CD14-positive monocyte (primary cell): Measurements from ENCODE around the gene PHACTR4. TPM values are rescaled to one million over a fixed set of nuclear protein-coding genes. Genes with fewer than 3 reads are reported as not detected.

Experiments
- DNase-seq, 3 donors: peaks; one replicate each; pipeline ENCODE4 v3.0.0-alpha.2; 2011 to 2022
- H2AFZ ChIP-seq: 2 replicates; pipeline ENCODE4 v1.6.0; 2012; ENCODE audit warnings: mild to moderate bottlenecking, low read depth, low read length, inconsistent platforms; ENCODE audit not compliant: insufficient read depth, poor library complexity, severe bottlenecking
- H3K27ac ChIP-seq, 2 donors: 1 replicate in 1 of 2; 2 replicates in 1 of 2; pipeline ENCODE4 v1.5.1; 2012 to 2013; ENCODE audit warnings: low read length in 2 of 2, control low read depth in 1 of 2, inconsistent platforms in 1 of 2, low read depth in 1 of 2, mild to moderate bottlenecking in 1 of 2
- H3K27me3 ChIP-seq, 2 donors: one replicate each; pipeline versions ENCODE4 v1.6.0 to v1.6.1; 2011 to 2013; ENCODE audit warnings: low read length in 2 of 2; ENCODE audit not compliant: control insufficient read depth in 2 of 2, insufficient read depth in 2 of 2
- H3K36me3 ChIP-seq, 2 donors: replicated peaks in 1 of 2; 1 replicate in 1 of 2; 2 replicates in 1 of 2; pipeline versions ENCODE4 v1.5.1 to v1.6.1; 2012 to 2013; ENCODE audit warnings: low read length in 2 of 2, control low read depth in 1 of 2, inconsistent platforms in 1 of 2, mild to moderate bottlenecking in 1 of 2; ENCODE audit not compliant: insufficient read depth in 2 of 2, control insufficient read depth in 1 of 2
- H3K4me1 ChIP-seq, 2 donors: 1 replicate in 1 of 2; 2 replicates in 1 of 2; pipeline versions ENCODE4 v1.5.1 to v1.6.1; 2012 to 2013; ENCODE audit warnings: low read length in 2 of 2, control low read depth in 1 of 2, inconsistent platforms in 1 of 2, mild to moderate bottlenecking in 1 of 2, moderate library complexity in 1 of 2; ENCODE audit not compliant: insufficient read depth in 2 of 2, control insufficient read depth in 1 of 2
- H3K4me2 ChIP-seq: replicated peaks from 2 replicates; pipeline ENCODE3; 2012; ENCODE audit warnings: low read length, moderate library complexity, mild to moderate bottlenecking; ENCODE audit not compliant: poor library complexity, severe bottlenecking; ENCODE audit errors: extremely low read depth
- H3K4me3 ChIP-seq, 3 experiments: fragments of 200-600 bp in 1 of 3; sonication (generic) in 1 of 3; replicated peaks in 1 of 3; 1 replicate in 2 of 3; 2 replicates in 1 of 3; pipeline ENCODE4 v1.5.1; 2011 to 2013; ENCODE audit warnings: low read length in 3 of 3, mild to moderate bottlenecking in 3 of 3, control low read depth in 2 of 3, low read depth in 2 of 3, inconsistent platforms in 1 of 3, moderate library complexity in 1 of 3
- H3K79me2 ChIP-seq: 2 replicates; pipeline ENCODE4 v1.6.0; 2012; ENCODE audit warnings: mild to moderate bottlenecking, control low read depth, inconsistent platforms, low read length, moderate library complexity; ENCODE audit not compliant: insufficient read depth
- H3K9ac ChIP-seq: 2 replicates; pipeline ENCODE4 v1.6.0; 2017; ENCODE audit warnings: low read length, mild to moderate bottlenecking; ENCODE audit not compliant: insufficient read depth, poor library complexity, severe bottlenecking
- H3K9me3 ChIP-seq, 2 donors: replicated peaks in 1 of 2; 1 replicate in 1 of 2; 2 replicates in 1 of 2; pipeline versions ENCODE4 v1.5.1 to v1.6.1; 2012 to 2013; ENCODE audit warnings: low read length in 2 of 2, control low read depth in 1 of 2; ENCODE audit not compliant: control insufficient read depth in 1 of 2, insufficient read depth in 1 of 2
- H4K20me1 ChIP-seq: 2 replicates; pipeline ENCODE4 v1.6.0; 2012; ENCODE audit warnings: mild to moderate bottlenecking, low read length, control low read depth, moderate library complexity; ENCODE audit not compliant: insufficient read depth
- H3K27ac Mint-ChIP-seq, 7 donors: one replicate each; pipeline ENCODE4 v1.8.0; 2020; ENCODE audit warnings: mild to moderate bottlenecking in 7 of 7, mixed read lengths in 7 of 7, moderate library complexity in 6 of 7, inconsistent platforms in 2 of 7
- H3K27me3 Mint-ChIP-seq, 3 donors: one replicate each; pipeline ENCODE4 v1.8.0; 2021 to 2022; ENCODE audit warnings: low read depth in 3 of 3, mild to moderate bottlenecking in 3 of 3, mixed read lengths in 3 of 3, moderate library complexity in 3 of 3, inconsistent platforms in 1 of 3
- H3K36me3 Mint-ChIP-seq, 2 donors: one replicate each; pipeline ENCODE4 v1.8.0; 2020; ENCODE audit warnings: mixed read lengths in 2 of 2, inconsistent platforms in 1 of 2, mild to moderate bottlenecking in 1 of 2
- H3K4me1 Mint-ChIP-seq: one replicate; pipeline ENCODE4 v1.8.0; 2020; ENCODE audit warnings: mild to moderate bottlenecking, mixed read lengths
- H3K4me3 Mint-ChIP-seq, 2 donors: one replicate each; pipeline ENCODE4 v1.8.0; 2020; ENCODE audit warnings: mild to moderate bottlenecking in 2 of 2, mixed read lengths in 2 of 2, moderate library complexity in 1 of 2
- H3K9me3 Mint-ChIP-seq, 7 donors: one replicate each; pipeline ENCODE4 v1.8.0; 2020 to 2022; ENCODE audit warnings: mixed read lengths in 7 of 7, mild to moderate bottlenecking in 6 of 7, moderate library complexity in 6 of 7, inconsistent platforms in 2 of 7
- CTCF ChIP-seq: fragments of 200-600 bp; IDR thresholded peaks from one replicate; pipeline ENCODE4 v1.8.0; 2022; ENCODE audit warnings: antibody characterized with exemption, mild to moderate bottlenecking
- WGBS: methylation state at CpG from one replicate; pipeline ENCODE4 v1.1.5; 2013; ENCODE audit warnings: missing lambda C conversion rate; ENCODE audit not compliant: insufficient coverage; 5-methylcytosine and 5-hydroxymethylcytosine counted together
- intact Hi-C, 2 donors: fragments of 100-400 bp; cut with micrococcal nuclease; formaldehyde crosslinking; loops; one replicate each; pipeline versions ENCODE4 v1.15.0 to v1.15.1; 2023
- polyA plus RNA-seq, 3 donors: library from polyadenylated mRNA; depleted of rRNA in 1 of 3; unstranded in 2 of 3; stranded (reverse) in 1 of 3; fragments of 300-500 nt in 2 of 3; fragments of >200 nt in 1 of 3; fragmentation: Illumina TruSeq in 2 of 3; gene quantifications; 1 replicate in 2 of 3; 2 replicates in 1 of 3; pipeline ENCODE4 v1.2.3, GENCODE V29; 2012 to 2021

The PHACTR4 gene
- polyA plus RNA-seq, 3 donors, result 2.9 to 9.7 (median 2.9) TPM

GRCh38 chr1:28340221-28340974 lies 29.1 kb upstream of the PHACTR4 start:
- Mint-ChIP-seq H3K4me3 (no peak overlapping the region), H3K27me3 (no peaks in the 10 kb centered on the region), H3K27ac (no peak overlapping the region), H3K9me3 (no peaks in the 10 kb centered on the region), H3K4me1 (no peaks in the 10 kb centered on the region), H3K36me3 (peaks cover 5 to 18% of the 10 kb centered on the region in 2 donors)
- Histone ChIP-seq H2AFZ (no peak overlapping the region), H3K9ac (no peak overlapping the region), H3K36me3 (peaks cover 5 to 6% of the 10 kb centered on the region in 2 donors), H3K4me2 (no peak overlapping the region), H4K20me1 (no peaks in the 10 kb centered on the region), H3K4me1 (no peaks in the 10 kb centered on the region), H3K4me3 (no peak overlapping the region), H3K27me3 (no peaks in the 10 kb centered on the region), H3K27ac (no peak overlapping the region), H3K79me2 (no peaks in the 10 kb centered on the region), H3K9me3 (no peaks in the 10 kb centered on the region)
- intact Hi-C loops, result no loop called here
- no peak for TF ChIP-seq CTCF
- WGBS, result no CpG with 5 or more reads among the region's 4 CpGs
- DNase-seq, result no peak

GRCh38 chr1:28341591-28341990 lies 27.9 kb upstream of the PHACTR4 start:
- Histone ChIP-seq H3K4me1 (no peaks in the 10 kb centered on the region), H3K9me3 (no peaks in the 10 kb centered on the region), H3K9ac (no peak overlapping the region), H3K27ac (no peak overlapping the region), H4K20me1 (no peaks in the 10 kb centered on the region), H3K79me2 (no peaks in the 10 kb centered on the region), H2AFZ (no peak overlapping the region), H3K36me3 (no peaks in the 10 kb centered on the region), H3K27me3 (no peaks in the 10 kb centered on the region), H3K4me2 (no peak overlapping the region), H3K4me3 (no peak overlapping the region)
- Mint-ChIP-seq H3K4me3 (no peak overlapping the region), H3K27me3 (no peaks in the 10 kb centered on the region), H3K4me1 (peaks cover 7% of the 10 kb centered on the region), H3K36me3 (peaks cover 0 to 8% of the 10 kb centered on the region in 2 donors), H3K27ac (no peak overlapping the region), H3K9me3 (no peaks in the 10 kb centered on the region)
- intact Hi-C loops, result no loop called here
- WGBS, result no CpG with 5 or more reads among the region's 2 CpGs
- TF ChIP-seq CTCF, result no peak
- DNase-seq, result no peak
